Kidney (tissue), 14 donors: Measurements from ENCODE around the gene SAFB. TPM values are rescaled to one million over a fixed set of nuclear protein-coding genes. Genes with fewer than 3 reads are reported as not detected.

ENCODE experiments used
- DNase-seq, 5 donors: peaks; one replicate each; pipeline ENCODE4 v3.0.0-alpha.2; 2013 to 2020
- FAIRE-seq: peaks from 2 replicates; lab custom pipeline; 2012; peaks lifted over from hg19 to GRCh38; lab: Jason Lieb, UNC
- H3K27ac ChIP-seq, 2 donors: one replicate each; pipeline ENCODE4 v1.7.0; 2013; ENCODE audit warnings: low read depth in 2 of 2, low read length in 2 of 2, inconsistent platforms in 1 of 2
- H3K27me3 ChIP-seq: one replicate; pipeline ENCODE4 v1.7.1; 2013; ENCODE audit warnings: low read length, inconsistent platforms; ENCODE audit not compliant: control insufficient read depth, insufficient read depth
- H3K36me3 ChIP-seq, 3 donors: one replicate each; pipeline versions ENCODE4 v1.7.0 to v1.7.1; 2013; ENCODE audit warnings: low read length in 3 of 3, control low read depth in 1 of 3, inconsistent platforms in 1 of 3; ENCODE audit not compliant: insufficient read depth in 3 of 3, control insufficient read depth in 2 of 3
- H3K4me1 ChIP-seq, 3 donors: one replicate each; pipeline versions ENCODE4 v1.7.0 to v1.7.1; 2013; ENCODE audit warnings: low read length in 3 of 3, inconsistent platforms in 1 of 3, low read depth in 1 of 3; ENCODE audit not compliant: control insufficient read depth in 2 of 3, insufficient read depth in 2 of 3
- H3K4me3 ChIP-seq, 3 donors: one replicate each; pipeline versions ENCODE4 v1.7.0 to v1.8.1; 2013; ENCODE audit warnings: low read length in 3 of 3, control low read depth in 1 of 3, inconsistent platforms in 1 of 3
- H3K9ac ChIP-seq, 3 donors: one replicate each; pipeline versions ENCODE4 v1.7.0 to v1.7.1; 2013; ENCODE audit warnings: low read length in 3 of 3, control low read depth in 1 of 3, inconsistent platforms in 1 of 3
- H3K9me3 ChIP-seq, 3 donors: one replicate each; pipeline versions ENCODE4 v1.7.0 to v1.7.1; 2013; ENCODE audit warnings: low read length in 3 of 3, control low read depth in 1 of 3, inconsistent platforms in 1 of 3; ENCODE audit not compliant: control insufficient read depth in 2 of 3, insufficient read depth in 1 of 3
- intact Hi-C: fragments of 100-400 bp; cut with DNase I; formaldehyde crosslinking; loops from one replicate; pipeline ENCODE4 v1.11.1; 2022
- polyA plus RNA-seq: library from polyadenylated mRNA; stranded (reverse); fragments of 350-450 nt; fragmentation: Illumina TruSeq; extraction: RNeasy Lipid Tissue Mini Kit (QIAGEN cat#74804); gene quantifications from one replicate; pipeline ENCODE4 v1.2.3, GENCODE V29; 2014; ENCODE audit warnings: low read depth, low replicate concordance; ENCODE audit not compliant: insufficient read depth
- total RNA-seq: library from RNA; stranded (reverse); fragmentation: NEBNext Ultra II Directional; extraction: Animal tissue kit (Norgen Biotek cat#: 25700); gene quantifications from one replicate; pipeline ENCODE4 v1.2.1, GENCODE V29; 2021
- TF ChIP-seq, protein P1 (sequence below): IDR thresholded peaks from 3 replicates; pipeline ENCODE4 v1.5.1; 2012; ENCODE audit warnings: mild to moderate bottlenecking, moderate library complexity, borderline replicate concordance; ENCODE audit not compliant: insufficient read depth; ENCODE audit errors: extremely low read depth
- donor health status: control.
- donor health status: control.
- donor health status: control.
- donor health status: control.
- donor health status: control.
- donor health status: DM: yes; HTN: yes; CAD: no.
- donor health status: Normal renal cell carcinoma (clear cell type).

Gene SAFB
- total and polyA plus RNA-seq, 2 donors from 2014 or later = 35.0 to 88.6 TPM

DNA sequence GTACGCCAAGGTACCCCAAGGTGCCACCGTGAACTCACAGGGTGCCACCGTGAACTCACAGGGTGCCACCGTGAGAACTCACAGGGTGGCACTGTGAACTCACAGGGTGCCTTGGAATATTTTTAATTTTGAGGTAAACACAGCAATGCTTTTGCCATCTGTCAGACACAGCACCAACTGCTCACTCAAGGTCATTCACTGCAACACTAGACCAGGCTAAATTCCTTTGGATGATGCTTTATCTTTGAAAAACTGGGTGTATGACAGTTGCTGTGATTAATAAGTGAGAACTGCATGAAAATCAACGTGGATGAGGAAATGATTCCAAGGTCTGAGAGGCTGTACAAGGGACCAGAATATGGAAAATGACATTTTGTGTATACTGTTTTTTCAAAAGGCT is 19.3 kb upstream of the SAFB start:
- peaks cover 0 to 16% (median 7%) of the 10 kb centered on the region in 3 donors for H3K4me1 ChIP-seq
- no peak for DNase-seq
- H3K9me3 ChIP-seq = no peaks in the 10 kb centered on the region
- no peak overlapping the region for H3K9ac ChIP-seq
- no peak for FAIRE-seq
- intact Hi-C loops = no loop called here
- no peak overlapping the region for H3K27ac ChIP-seq
- H3K27me3 ChIP-seq = no peaks in the 10 kb centered on the region
- TF ChIP-seq, protein P1, sequence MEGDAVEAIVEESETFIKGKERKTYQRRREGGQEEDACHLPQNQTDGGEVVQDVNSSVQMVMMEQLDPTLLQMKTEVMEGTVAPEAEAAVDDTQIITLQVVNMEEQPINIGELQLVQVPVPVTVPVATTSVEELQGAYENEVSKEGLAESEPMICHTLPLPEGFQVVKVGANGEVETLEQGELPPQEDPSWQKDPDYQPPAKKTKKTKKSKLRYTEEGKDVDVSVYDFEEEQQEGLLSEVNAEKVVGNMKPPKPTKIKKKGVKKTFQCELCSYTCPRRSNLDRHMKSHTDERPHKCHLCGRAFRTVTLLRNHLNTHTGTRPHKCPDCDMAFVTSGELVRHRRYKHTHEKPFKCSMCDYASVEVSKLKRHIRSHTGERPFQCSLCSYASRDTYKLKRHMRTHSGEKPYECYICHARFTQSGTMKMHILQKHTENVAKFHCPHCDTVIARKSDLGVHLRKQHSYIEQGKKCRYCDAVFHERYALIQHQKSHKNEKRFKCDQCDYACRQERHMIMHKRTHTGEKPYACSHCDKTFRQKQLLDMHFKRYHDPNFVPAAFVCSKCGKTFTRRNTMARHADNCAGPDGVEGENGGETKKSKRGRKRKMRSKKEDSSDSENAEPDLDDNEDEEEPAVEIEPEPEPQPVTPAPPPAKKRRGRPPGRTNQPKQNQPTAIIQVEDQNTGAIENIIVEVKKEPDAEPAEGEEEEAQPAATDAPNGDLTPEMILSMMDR = no peak
- no peak overlapping the region for H3K4me3 ChIP-seq
- peaks cover 19 to 72% (median 55%) of the 10 kb centered on the region in 3 donors for H3K36me3 ChIP-seq

DNA sequence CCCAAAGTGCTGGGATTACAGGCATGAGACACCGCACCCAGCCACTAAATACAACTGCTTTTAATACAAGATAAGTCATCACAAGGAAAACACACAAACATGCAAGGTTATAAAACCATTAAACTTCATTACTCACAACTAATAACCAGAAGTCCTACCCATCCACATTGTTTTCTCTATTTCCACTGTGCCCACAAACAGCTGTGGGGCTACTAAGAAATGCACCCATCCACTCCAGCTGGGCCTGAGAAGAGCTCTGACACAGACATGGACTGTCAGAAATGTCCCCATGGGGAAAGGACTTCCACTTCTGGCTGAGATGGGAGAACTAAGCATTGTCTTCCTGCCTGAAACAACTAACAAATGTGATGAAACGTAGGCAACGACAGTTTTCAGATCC is 17.5 kb upstream of the SAFB start:
- peaks cover 20 to 64% (median 48%) of the 10 kb centered on the region in 3 donors for H3K36me3 ChIP-seq
- intact Hi-C loops = no loop called here
- TF ChIP-seq, protein P1 = no peak
- no peak overlapping the region for H3K27ac ChIP-seq
- no peak overlapping the region for H3K4me3 ChIP-seq
- no peaks in the 10 kb centered on the region for H3K9me3 ChIP-seq
- no peaks in the 10 kb centered on the region for H3K27me3 ChIP-seq
- FAIRE-seq (no peak), DNase-seq (no peak)
- no peak overlapping the region for H3K9ac ChIP-seq
- H3K4me1 ChIP-seq = peaks cover 0 to 22% (median 13%) of the 10 kb centered on the region in 3 donors

DNA sequence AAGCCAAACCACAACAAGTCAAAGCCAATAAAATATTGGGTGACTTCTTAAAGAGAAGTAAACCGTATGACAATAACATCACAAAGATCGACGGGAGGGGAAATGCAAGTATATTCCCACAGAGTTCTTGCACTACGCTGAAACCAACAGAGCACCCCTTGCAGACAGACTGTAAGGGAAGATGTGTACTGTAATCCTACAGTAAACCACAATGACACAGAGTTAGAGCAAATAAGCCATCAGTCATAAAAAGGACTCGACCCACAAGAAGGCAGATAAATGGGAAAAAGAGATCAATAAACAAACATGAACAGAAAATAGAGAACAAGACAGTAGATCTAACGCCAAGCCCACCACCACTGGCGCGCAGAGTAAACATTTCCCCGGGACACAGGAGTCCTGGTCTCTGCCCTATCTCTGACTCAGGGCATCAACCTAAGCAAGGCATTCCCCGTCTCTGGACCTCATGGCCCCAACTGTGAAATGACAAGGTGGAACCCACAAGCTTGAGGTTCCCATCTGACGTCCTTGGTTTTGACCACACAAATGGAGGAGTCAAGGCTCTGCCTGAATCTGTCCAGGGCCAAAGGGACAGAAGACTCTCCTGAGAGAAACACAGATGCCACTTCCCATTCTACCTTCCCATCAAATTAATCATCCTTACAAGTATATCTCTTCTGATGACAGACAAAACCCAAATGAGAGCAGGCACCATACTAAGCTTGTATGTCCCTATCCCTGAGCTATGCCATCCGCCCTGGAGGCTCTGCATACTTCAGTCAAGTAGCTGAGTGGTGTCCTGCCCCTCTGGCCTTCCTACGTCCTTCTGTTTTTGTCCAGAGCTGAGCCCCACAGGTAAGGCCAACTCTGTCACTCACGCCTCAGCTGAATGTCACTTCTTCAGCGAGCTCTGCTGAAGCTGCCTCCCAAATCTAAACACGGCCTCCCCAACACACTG is 15.3 kb upstream of the SAFB start:
- H3K4me3 ChIP-seq = no peak overlapping the region
- H3K27me3 ChIP-seq = no peaks in the 10 kb centered on the region
- no peaks in the 10 kb centered on the region for H3K9me3 ChIP-seq
- TF ChIP-seq, protein P1 = no peak
- peak overlapping the region in 1 of 2 donors; percentile 18 for H3K27ac ChIP-seq
- H3K36me3 ChIP-seq = peaks cover 14 to 62% (median 53%) of the 10 kb centered on the region in 3 donors
- intact Hi-C loops = no loop called here
- FAIRE-seq = no peak
- DNase-seq = no peak
- no peak overlapping the region for H3K9ac ChIP-seq
- H3K4me1 ChIP-seq = peaks cover 0 to 22% (median 13%) of the 10 kb centered on the region in 3 donors
